Thymus (tissue), 11 donors: ENCODE measurements around the gene MAPK8IP3. TPM values are rescaled to one million over a fixed set of nuclear protein-coding genes. Genes with fewer than 3 reads are reported as not detected.
"Not testable (repeated sequence)": the region's sequence is repeated elsewhere in the genome, so short reads cannot be mapped to it uniquely, and the experiment has no call there.

ENCODE experiments used
- DNase-seq, 9 donors: peaks; one replicate each; pipeline ENCODE4 v3.0.0-alpha.2; 2013; ENCODE audit warnings: low spot score in 9 of 9, low read depth in 6 of 9, missing footprints in 1 of 9
- H3K27ac ChIP-seq, 2 donors: one replicate each; pipeline ENCODE4 v1.5.1; 2013; ENCODE audit warnings: control low read depth in 1 of 2, low read depth in 1 of 2, low read length in 1 of 2, mild to moderate bottlenecking in 1 of 2, moderate library complexity in 1 of 2
- H3K27me3 ChIP-seq, 2 donors: one replicate each; pipeline ENCODE4 v1.5.1; 2013; ENCODE audit warnings: low read length in 1 of 2; ENCODE audit not compliant: control insufficient read depth in 2 of 2, insufficient read depth in 1 of 2
- H3K36me3 ChIP-seq, 2 donors: one replicate each; pipeline ENCODE4 v1.5.1; 2013; ENCODE audit warnings: low read length in 1 of 2, mild to moderate bottlenecking in 1 of 2, moderate library complexity in 1 of 2; ENCODE audit not compliant: control insufficient read depth in 2 of 2, insufficient read depth in 2 of 2
- H3K4me1 ChIP-seq, 2 donors: one replicate each; pipeline ENCODE4 v1.5.1; 2013; ENCODE audit warnings: low read length in 2 of 2; ENCODE audit not compliant: control insufficient read depth in 2 of 2, insufficient read depth in 2 of 2
- H3K4me3 ChIP-seq, 2 donors: one replicate each; pipeline ENCODE4 v1.5.1; 2013; ENCODE audit warnings: low read length in 2 of 2, control low read depth in 1 of 2, mild to moderate bottlenecking in 1 of 2
- H3K9me3 ChIP-seq, 2 donors: one replicate each; pipeline ENCODE4 v1.5.1; 2013; ENCODE audit warnings: low read length in 1 of 2, mild to moderate bottlenecking in 1 of 2; ENCODE audit not compliant: control insufficient read depth in 2 of 2, insufficient read depth in 1 of 2
- WGBS: extraction: QIAGEN DNeasy Blood & Tissue Kit; methylation state at CpG from one replicate; pipeline ENCODE4 v1.1.7; 2013; 5-methylcytosine and 5-hydroxymethylcytosine counted together
- polyA plus RNA-seq: library from polyadenylated mRNA; stranded (reverse); fragments of 200-250 nt; gene quantifications from one replicate; pipeline ENCODE4 v1.2.3, GENCODE V29; 2013
- total RNA-seq: library from RNA; stranded (reverse); fragments of 120-200 nt; gene quantifications from one replicate; pipeline ENCODE4 v1.2.4, GENCODE V29; 2013
- donor health status: healthy.

MAPK8IP3 gene
- total and polyA plus RNA-seq, 2 donors: 36.0 to 129 TPM

DNA sequence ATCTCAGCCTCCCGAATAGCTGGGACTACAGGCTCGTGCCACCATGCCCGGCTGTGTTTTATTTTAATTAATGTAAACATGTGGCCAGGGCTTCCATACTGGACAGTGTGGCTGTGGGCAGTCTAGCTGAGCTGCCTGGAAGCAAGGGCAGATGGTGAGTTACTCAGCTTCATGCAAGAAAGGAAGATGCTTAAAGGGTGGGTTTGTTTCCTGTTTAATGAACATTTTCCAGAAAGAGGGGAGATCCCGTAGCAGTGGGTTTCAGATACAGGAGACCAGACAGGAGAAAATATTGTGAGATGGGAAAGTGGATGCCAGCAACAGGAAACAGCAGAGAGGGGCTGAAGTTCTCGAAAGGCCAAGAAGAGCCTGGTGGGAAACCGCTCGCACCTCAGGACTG lies 7.3 kb downstream of the MAPK8IP3 start:
- Histone ChIP-seq H3K27ac (peak overlapping the region in 1 of 2 donors; percentile 84), H3K27me3 (no peaks in the 10 kb centered on the region), H3K4me3 (no peak overlapping the region), H3K4me1 (peaks cover 12 to 39% of the 10 kb centered on the region in 2 donors), H3K9me3 (no peaks in the 10 kb centered on the region), H3K36me3 (peaks cover 19 to 20% of the 10 kb centered on the region in 2 donors)
- WGBS: 84% methylated on average over 7 of the region's 7 CpGs
- no peak for DNase-seq

GRCh38 chr16:1713933-1714332 lies 7.9 kb downstream of the MAPK8IP3 start:
- DNase-seq: no peak
- Histone ChIP-seq H3K27ac (peak overlapping the region in 1 of 2 donors; percentile 26), H3K9me3 (no peaks in the 10 kb centered on the region), H3K4me1 (peaks cover 8 to 36% of the 10 kb centered on the region in 2 donors), H3K36me3 (peaks cover 20 to 22% of the 10 kb centered on the region in 2 donors), H3K4me3 (no peak overlapping the region), H3K27me3 (no peaks in the 10 kb centered on the region)
- WGBS: 87% methylated on average over 14 of the region's 14 CpGs

GRCh38 chr16:1715220-1715619 lies 9.2 kb downstream of the MAPK8IP3 start:
- no peaks in the 10 kb centered on the region for H3K9me3 ChIP-seq
- no peak overlapping the region for H3K27ac ChIP-seq
- DNase-seq: no peak
- no peak overlapping the region for H3K4me3 ChIP-seq
- 98% methylated on average over 12 of the region's 12 CpGs for WGBS
- no peaks in the 10 kb centered on the region for H3K27me3 ChIP-seq
- peaks cover 8 to 37% of the 10 kb centered on the region in 2 donors for H3K4me1 ChIP-seq
- H3K36me3 ChIP-seq: peaks cover 17 to 20% of the 10 kb centered on the region in 2 donors

DNA sequence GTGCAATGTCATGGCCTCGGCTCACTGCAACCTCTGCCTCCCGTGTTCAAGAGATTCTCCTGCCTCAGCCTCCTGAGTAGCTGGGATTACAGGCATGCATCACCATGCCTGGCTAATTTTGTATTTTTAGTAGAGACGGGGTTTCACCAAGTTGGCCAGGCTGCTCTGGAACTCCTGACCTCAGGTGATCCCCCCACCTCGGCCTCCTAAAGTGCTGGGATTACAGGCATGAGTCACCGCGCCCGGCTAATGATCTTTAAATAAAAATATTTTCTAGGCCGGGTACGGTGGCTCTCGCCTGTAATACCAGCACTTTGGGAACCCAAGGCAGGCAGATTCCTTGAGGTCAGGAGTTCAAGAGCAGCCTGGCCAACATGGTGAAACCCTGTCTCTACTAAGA lies 12.2 kb downstream of the MAPK8IP3 start:
- Histone ChIP-seq H3K4me1 (peaks cover 8 to 30% of the 10 kb centered on the region in 2 donors), H3K36me3 (peaks cover 11 to 20% of the 10 kb centered on the region in 2 donors)
- not testable (repeated sequence) for H3K27me3 ChIP-seq, H3K9me3 ChIP-seq, H3K27ac ChIP-seq, H3K4me3 ChIP-seq, DNase-seq
- 92% methylated on average over 10 of the region's 10 CpGs for WGBS

DNA sequence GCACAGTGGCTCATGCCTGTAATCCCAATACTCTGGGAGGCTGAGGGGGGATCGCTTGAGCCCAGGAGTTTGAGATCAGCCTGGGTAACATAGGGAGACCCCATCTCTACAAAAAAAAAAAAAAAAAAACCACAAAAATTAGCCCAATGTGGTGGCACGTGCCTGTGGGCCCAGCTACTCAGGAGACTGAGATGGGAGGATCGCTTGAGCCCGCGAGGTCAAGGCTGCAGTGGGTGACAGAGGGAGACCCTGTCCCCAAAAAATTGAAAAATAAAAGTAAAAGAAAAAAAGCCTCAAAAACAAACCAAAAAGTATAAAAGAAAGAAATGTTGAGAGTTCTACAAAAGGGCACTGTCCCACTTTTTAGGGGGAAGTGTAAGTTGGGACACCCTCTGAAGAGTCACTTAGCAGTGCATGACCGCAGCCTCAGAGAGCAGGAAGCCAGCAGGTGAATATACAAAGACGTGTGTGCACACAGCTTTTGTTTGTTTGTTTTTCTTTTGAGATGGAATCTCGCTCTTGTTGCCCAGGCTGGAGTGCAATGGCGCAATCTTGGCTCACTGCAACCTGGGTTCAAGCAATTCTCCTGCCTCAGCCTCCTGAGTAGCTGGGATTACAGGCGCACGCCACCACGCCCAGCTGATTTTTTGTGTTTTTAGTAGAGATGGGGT lies 13.7 kb downstream of the MAPK8IP3 start:
- WGBS: 88% methylated on average over 12 of the region's 12 CpGs
- not testable (repeated sequence) for H3K9me3 ChIP-seq, H3K4me3 ChIP-seq, H3K27me3 ChIP-seq
- peak overlapping the region; percentile 31 to 52 for H3K27ac ChIP-seq
- peak in 2 of 9 donors; percentile 26 to 57 for DNase-seq
- peaks cover 8 to 22% of the 10 kb centered on the region in 2 donors for H3K4me1 ChIP-seq
- H3K36me3 ChIP-seq: peaks cover 12 to 19% of the 10 kb centered on the region in 2 donors

GRCh38 chr16:1721372-1721771 lies 15.4 kb downstream of the MAPK8IP3 start:
- Histone ChIP-seq H3K27ac (no peak overlapping the region), H3K4me1 (peaks cover 8 to 22% of the 10 kb centered on the region in 2 donors), H3K27me3 (no peaks in the 10 kb centered on the region), H3K36me3 (peaks cover 18 to 20% of the 10 kb centered on the region in 2 donors), H3K9me3 (no peaks in the 10 kb centered on the region), H3K4me3 (no peak overlapping the region)
- WGBS: 99% methylated on average over 9 of the region's 9 CpGs
- DNase-seq: no peak

- H3K4me3 ChIP-seq: no peak overlapping the region
- peaks cover 8 to 22% of the 10 kb centered on the region in 2 donors for H3K4me1 ChIP-seq
- peak overlapping the region in 1 of 2 donors; percentile 42 for H3K27ac ChIP-seq
- DNase-seq: peak in 3 of 9 donors; percentile 43 to 56 (median 52)
- 67% methylated on average over 6 of the region's 6 CpGs for WGBS
- H3K27me3 ChIP-seq: no peaks in the 10 kb centered on the region
- peaks cover 37 to 41% of the 10 kb centered on the region in 2 donors for H3K36me3 ChIP-seq
- peaks cover 0 to 7% of the 10 kb centered on the region in 2 donors for H3K9me3 ChIP-seq
These were observed 17.6 kb downstream of the MAPK8IP3 start for GRCh38 chr16:1723450-1724147.

DNA sequence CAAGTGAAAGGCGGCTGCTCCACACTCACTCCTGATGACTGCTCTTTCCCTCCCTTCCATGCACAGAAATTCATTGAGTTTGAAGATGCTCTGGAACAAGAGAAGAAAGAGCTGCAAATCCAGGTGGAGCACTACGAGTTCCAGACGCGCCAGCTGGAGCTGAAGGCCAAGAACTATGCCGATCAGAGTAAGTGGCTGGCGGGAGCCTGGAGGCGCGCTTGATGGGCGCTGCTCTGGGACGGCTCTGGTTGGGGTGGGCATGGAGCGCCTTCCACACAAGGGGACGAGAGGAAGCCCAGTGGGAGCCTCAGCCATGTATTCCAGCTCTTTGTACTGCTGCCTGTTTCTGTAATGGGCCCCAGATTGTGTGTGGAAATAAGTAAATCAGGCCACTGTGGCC lies 18.5 kb downstream of the MAPK8IP3 start:
- no peak for DNase-seq
- Histone ChIP-seq H3K27me3 (no peaks in the 10 kb centered on the region), H3K9me3 (peaks cover 0 to 7% of the 10 kb centered on the region in 2 donors), H3K36me3 (peaks cover 39 to 50% of the 10 kb centered on the region in 2 donors), H3K27ac (no peak overlapping the region), H3K4me3 (no peak overlapping the region), H3K4me1 (peaks cover 8 to 15% of the 10 kb centered on the region in 2 donors)
- 92% methylated on average over 12 of the region's 12 CpGs for WGBS
